ENCODE data around the gene ARIH2. TPM values are rescaled to one million over a fixed set of nuclear protein-coding genes. Genes with fewer than 3 reads are reported as not detected.

The ARIH2 gene
- total and polyA plus RNA-seq, 2 of the 8 experiments (the other 6 are each of a cell fraction or from before 2014, with no cell fraction given): 72.9 to 136 TPM

DNA sequence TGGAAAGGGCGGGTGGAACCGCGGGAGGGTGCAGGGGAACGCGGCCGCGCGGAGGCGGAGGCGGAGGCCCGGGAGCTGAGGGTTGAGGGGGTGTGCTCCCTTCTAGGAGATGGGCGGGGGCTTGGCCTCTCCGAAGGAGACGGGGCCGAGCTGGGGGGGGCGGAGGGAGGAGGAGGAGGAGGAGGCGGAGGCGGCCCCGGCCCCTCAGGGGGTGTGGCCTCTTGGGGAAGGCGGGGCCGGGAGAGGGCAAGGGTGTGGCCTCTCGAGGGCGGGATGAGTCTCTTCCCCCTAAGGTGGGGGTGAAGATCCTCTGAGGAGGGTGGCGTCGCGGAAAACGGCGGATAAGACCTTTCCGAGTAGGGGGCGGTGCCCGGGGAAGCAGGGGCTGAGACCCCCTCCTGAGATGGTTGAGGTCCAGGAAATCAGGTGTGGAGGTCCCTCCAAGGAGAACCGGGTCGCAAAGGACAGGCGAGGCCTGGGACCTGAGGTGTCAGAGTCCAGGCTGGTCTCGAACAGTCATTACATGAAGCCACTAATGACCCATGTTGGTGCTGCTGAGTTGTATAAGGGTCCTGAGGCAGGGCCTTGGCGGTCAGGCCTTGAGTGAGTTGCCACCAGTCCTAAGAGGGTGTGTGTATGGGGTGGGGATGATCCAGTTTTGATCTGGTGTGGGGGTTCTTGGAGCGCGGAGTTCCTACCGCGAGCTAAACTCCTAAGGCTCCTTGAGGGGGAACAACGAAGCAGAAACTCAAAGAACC is 89.3 kb downstream of the ARIH2 start (continued):
- TF ChIP-seq EGR1 (IDR thresholded peaks at IDR 0.05; ENCODE audit: borderline replicate concordance, low read depth, low read length) (peak; percentile 29; the same call in 1 of the 2 replicates), ZNF274 (IDR thresholded peaks at IDR 0.05; ENCODE audit: borderline replicate concordance, extremely low read depth, low read length) (no peak), RNF2 (IDR thresholded peaks at IDR 0.05; ENCODE audit: borderline replicate concordance, low read depth, low read length, missing control alignments, poor library complexity, severe bottlenecking) (no peak), POLR2AphosphoS5 (IDR thresholded peaks at IDR 0.05; ENCODE audit: low read depth, low read length) (peak; percentile 17; the same call in 1 of the 2 replicates), CREB1 (IDR thresholded peaks at IDR 0.05) (0 out of 2 replicates have a peak, but pooled peaks have one; percentile 21), EZH2 (IDR thresholded peaks at IDR 0.05; ENCODE audit: low read depth, low read length, severe bottlenecking) (no peak), POLR2A (IDR thresholded peaks at IDR 0.05; ENCODE audit: control extremely low read depth in 1 of 2, low read depth in 2 of 2, low read length in 2 of 2) (0 out of 3 replicates have a peak, but pooled peaks of 1 of the 2 experiments have one; percentile 43)
- TF ChIP-seq, protein P1, sequence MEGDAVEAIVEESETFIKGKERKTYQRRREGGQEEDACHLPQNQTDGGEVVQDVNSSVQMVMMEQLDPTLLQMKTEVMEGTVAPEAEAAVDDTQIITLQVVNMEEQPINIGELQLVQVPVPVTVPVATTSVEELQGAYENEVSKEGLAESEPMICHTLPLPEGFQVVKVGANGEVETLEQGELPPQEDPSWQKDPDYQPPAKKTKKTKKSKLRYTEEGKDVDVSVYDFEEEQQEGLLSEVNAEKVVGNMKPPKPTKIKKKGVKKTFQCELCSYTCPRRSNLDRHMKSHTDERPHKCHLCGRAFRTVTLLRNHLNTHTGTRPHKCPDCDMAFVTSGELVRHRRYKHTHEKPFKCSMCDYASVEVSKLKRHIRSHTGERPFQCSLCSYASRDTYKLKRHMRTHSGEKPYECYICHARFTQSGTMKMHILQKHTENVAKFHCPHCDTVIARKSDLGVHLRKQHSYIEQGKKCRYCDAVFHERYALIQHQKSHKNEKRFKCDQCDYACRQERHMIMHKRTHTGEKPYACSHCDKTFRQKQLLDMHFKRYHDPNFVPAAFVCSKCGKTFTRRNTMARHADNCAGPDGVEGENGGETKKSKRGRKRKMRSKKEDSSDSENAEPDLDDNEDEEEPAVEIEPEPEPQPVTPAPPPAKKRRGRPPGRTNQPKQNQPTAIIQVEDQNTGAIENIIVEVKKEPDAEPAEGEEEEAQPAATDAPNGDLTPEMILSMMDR (IDR thresholded peaks at IDR 0.05; ENCODE audit: control extremely low read depth in 1 of 3, insufficient read depth in 1 of 3, low read depth in 1 of 3, low read length in 3 of 3): no peak

All from H1 (cell line).